K562 (cell line): ENCODE data around the gene LOC128125822.

ENCODE experiments used
- ATAC-seq: fragments of 200-7000 bp; cut with Tn5 transposase; 3 replicates; pipeline ENCODE4 v1.9.1; 2020; ENCODE audit warnings: moderate library complexity
- BruUV-seq: library from RNA; stranded (reverse); fragments of 400-500 nt; replicated peaks from 2 replicates; lab custom pipeline; 2021; lab: Mats Ljungman, UMichigan
- CTCF ChIA-PET: fragments of 300-600 bp; formaldehyde crosslinking; extraction: SDS; loops from one replicate; lab custom pipeline; 2021; ENCODE audit warnings: low intra/inter-chr PET ratio; lab: Yijun Ruan, JAX
- POLR2A ChIA-PET: fragments of 300-600, 350-650 bp; sonication (Branson Sonifier 250); formaldehyde crosslinking; extraction: SDS; loops from one replicate; lab custom pipeline; 2021; ENCODE audit warnings: antibody characterized with exemption, inconsistent platforms; lab: Yijun Ruan, JAX
- DNase-seq, 4 experiments: peaks; one replicate each; pipeline versions ENCODE4 v3.0.0 to v3.0.0-alpha.2; 2011 to 2018; ENCODE audit warnings: low spot score in 3 of 4, mixed read lengths in 3 of 4; ENCODE audit errors: extremely low read depth in 1 of 4
- FAIRE-seq: peaks from 2 replicates; lab custom pipeline; 2011; peaks lifted over from hg19 to GRCh38; lab: Jason Lieb, UNC
- H2AFZ ChIP-seq: 2 replicates; pipeline ENCODE4 v1.6.0; 2011; ENCODE audit warnings: low read depth, low read length, control low read depth, inconsistent platforms
- H3K27ac ChIP-seq: fragments of 200-600 bp; 3 replicates; pipeline ENCODE4 v1.8.0; 2011; ENCODE audit warnings: low read depth, mild to moderate bottlenecking, control low read depth, inconsistent platforms, low read length, moderate library complexity, mixed read lengths; ENCODE audit errors: extremely low read depth
- H3K27me3 ChIP-seq, 2 experiments: fragments of 300-600 bp in 1 of 2; 2 replicates in 1 of 2; 3 replicates in 1 of 2; pipeline versions ENCODE4 v1.6.0 to v1.8.0; 2011; ENCODE audit warnings: inconsistent platforms in 2 of 2, low read length in 2 of 2, mild to moderate bottlenecking in 1 of 2, mixed read lengths in 1 of 2, moderate library complexity in 1 of 2; ENCODE audit not compliant: control insufficient read depth in 2 of 2, insufficient read depth in 2 of 2
- H3K36me3 ChIP-seq: fragments of 300-600 bp; 3 replicates; pipeline ENCODE4 v1.8.0; 2011; ENCODE audit warnings: mild to moderate bottlenecking, low read length, inconsistent platforms; ENCODE audit not compliant: control insufficient read depth, insufficient read depth
- H3K4me1 ChIP-seq, 2 experiments: fragments of 200-600 bp in 1 of 2; replicated peaks in 1 of 2; 2 replicates in 1 of 2; 3 replicates in 1 of 2; pipeline versions ENCODE4 v1.5.1 to v1.8.0; 2011; ENCODE audit warnings: inconsistent platforms in 2 of 2, low read length in 2 of 2, mild to moderate bottlenecking in 1 of 2, mixed read lengths in 1 of 2, moderate library complexity in 1 of 2; ENCODE audit not compliant: control insufficient read depth in 2 of 2, insufficient read depth in 2 of 2
- H3K4me2 ChIP-seq: 2 replicates; pipeline ENCODE4 v1.6.1; 2011; ENCODE audit warnings: low read length, control low read depth, inconsistent platforms, mixed read lengths; ENCODE audit not compliant: insufficient read depth
- H3K4me3 ChIP-seq: fragments of 200-600 bp; sonication (generic), shearing (Covaris generic); 2 replicates; pipeline ENCODE4 v1.5.1; 2016; ENCODE audit warnings: control low read depth, inconsistent platforms
- H3K79me2 ChIP-seq: fragments of 200-600 bp; 3 replicates; pipeline ENCODE4 v1.8.0; 2011; ENCODE audit warnings: low read length, inconsistent platforms; ENCODE audit not compliant: control insufficient read depth, insufficient read depth
- H3K9ac ChIP-seq, 2 experiments: 2 replicates each; pipeline versions ENCODE4 v1.6.0 to v1.6.1; 2011; ENCODE audit warnings: low read depth in 2 of 2, low read length in 2 of 2, control low read depth in 1 of 2, inconsistent platforms in 1 of 2, mild to moderate bottlenecking in 1 of 2, mixed read lengths in 1 of 2; ENCODE audit not compliant: insufficient read depth in 1 of 2
- H3K9me1 ChIP-seq: one replicate; pipeline ENCODE4 v1.6.0; 2011; ENCODE audit warnings: inconsistent platforms, mild to moderate bottlenecking, low read length, moderate library complexity; ENCODE audit not compliant: control insufficient read depth, insufficient read depth
- H3K9me3 ChIP-seq: replicated peaks from 2 replicates; pipeline ENCODE4 v1.5.1; 2011; ENCODE audit warnings: low read depth, low read length, inconsistent platforms; ENCODE audit not compliant: control insufficient read depth, insufficient read depth
- H4K20me1 ChIP-seq: replicated peaks from 2 replicates; pipeline ENCODE4 v1.6.1; 2011; ENCODE audit warnings: low read length, inconsistent platforms, mixed read lengths; ENCODE audit not compliant: control insufficient read depth, insufficient read depth
- POLR2G ChIP-seq: fragments of 200-400 bp; formaldehyde crosslinking; IDR thresholded peaks from 2 replicates; pipeline ENCODE4 v1.6.1; 2017; ENCODE audit warnings: low read depth, mild to moderate bottlenecking, antibody characterized with exemption, low read length, moderate library complexity
- ZFP30 ChIP-seq: fragments of 250-450 bp; sonication (Bioruptor Pico); IDR thresholded peaks from 2 replicates; pipeline ENCODE4 v1.8.0; 2022; ENCODE audit warnings: moderate library complexity, mild to moderate bottlenecking, inconsistent platforms, borderline replicate concordance
- WGBS: fragments of 100-300 bp; shearing (Covaris generic); methylation state at CpG from one replicate; pipeline ENCODE4 v1.1.6; 2016; ENCODE audit warnings: low coverage, mixed read lengths; ENCODE audit not compliant: insufficient coverage; ENCODE audit errors: missing lambda C conversion rate; 5-methylcytosine and 5-hydroxymethylcytosine counted together
- in situ Hi-C: fragments of 300-500 bp; cut with MboI; formaldehyde crosslinking; loops from 4 replicates; pipeline ENCODE4 v1.15.0; 2018; ENCODE audit warnings: inconsistent platforms, mixed read lengths
- intact Hi-C: fragments of 100-400 bp; cut with micrococcal nuclease; formaldehyde crosslinking; loops from 2 replicates; pipeline ENCODE4 v1.14.2; 2022
- TF ChIP-seq, protein P1 (sequence below), 2 experiments: fragments of 450-650 bp in 1 of 2; IDR thresholded peaks; 2 replicates each; pipeline ENCODE4 v1.6.1; 2011 to 2017; ENCODE audit warnings: low read depth in 2 of 2, antibody characterized with exemption in 1 of 2, borderline replicate concordance in 1 of 2, low read length in 1 of 2, mild to moderate bottlenecking in 1 of 2, mixed read lengths in 1 of 2; ENCODE audit not compliant: control insufficient read depth in 1 of 2

The LOC128125822 gene

DNA sequence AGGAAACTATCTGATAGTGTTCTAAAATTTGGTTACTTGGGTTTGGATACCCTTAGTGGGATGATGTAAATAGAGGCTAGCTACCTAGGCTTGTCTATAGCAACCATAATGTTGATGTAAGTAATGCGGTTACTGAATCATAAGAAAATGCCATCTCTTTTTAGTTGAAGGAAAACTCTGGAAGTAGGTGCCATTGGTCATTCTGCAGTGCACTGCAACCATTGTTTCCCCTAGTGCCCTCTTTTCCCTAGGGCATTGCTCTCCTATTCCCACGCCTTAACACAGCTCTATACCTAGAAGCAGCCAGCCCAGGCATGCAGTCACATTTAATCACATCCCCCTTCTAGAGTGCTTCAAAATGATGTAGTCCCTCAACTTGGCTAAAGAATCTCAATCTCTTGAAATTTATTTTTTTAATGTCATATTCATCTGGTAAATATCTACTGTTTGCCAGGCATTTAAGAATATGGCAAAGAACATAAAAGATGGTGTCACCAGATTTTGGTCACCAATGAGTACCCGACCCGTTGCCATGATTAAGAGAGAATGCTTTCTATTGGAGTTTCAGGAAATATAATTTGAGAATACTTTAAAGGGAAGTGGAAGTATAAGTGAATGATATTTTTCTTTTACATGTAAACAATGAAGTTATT, 10.4 kb downstream of the LOC128125822 start:
- FAIRE-seq (no peak), ATAC-seq (peak; percentile 58)
- H2AFZ ChIP-seq: no peak overlapping the region
- CTCF ChIA-PET: no interaction called here
- no peak overlapping the region for H3K4me2 ChIP-seq
- no peaks in the 10 kb centered on the region for H3K4me1 ChIP-seq
- TF ChIP-seq, protein P1, sequence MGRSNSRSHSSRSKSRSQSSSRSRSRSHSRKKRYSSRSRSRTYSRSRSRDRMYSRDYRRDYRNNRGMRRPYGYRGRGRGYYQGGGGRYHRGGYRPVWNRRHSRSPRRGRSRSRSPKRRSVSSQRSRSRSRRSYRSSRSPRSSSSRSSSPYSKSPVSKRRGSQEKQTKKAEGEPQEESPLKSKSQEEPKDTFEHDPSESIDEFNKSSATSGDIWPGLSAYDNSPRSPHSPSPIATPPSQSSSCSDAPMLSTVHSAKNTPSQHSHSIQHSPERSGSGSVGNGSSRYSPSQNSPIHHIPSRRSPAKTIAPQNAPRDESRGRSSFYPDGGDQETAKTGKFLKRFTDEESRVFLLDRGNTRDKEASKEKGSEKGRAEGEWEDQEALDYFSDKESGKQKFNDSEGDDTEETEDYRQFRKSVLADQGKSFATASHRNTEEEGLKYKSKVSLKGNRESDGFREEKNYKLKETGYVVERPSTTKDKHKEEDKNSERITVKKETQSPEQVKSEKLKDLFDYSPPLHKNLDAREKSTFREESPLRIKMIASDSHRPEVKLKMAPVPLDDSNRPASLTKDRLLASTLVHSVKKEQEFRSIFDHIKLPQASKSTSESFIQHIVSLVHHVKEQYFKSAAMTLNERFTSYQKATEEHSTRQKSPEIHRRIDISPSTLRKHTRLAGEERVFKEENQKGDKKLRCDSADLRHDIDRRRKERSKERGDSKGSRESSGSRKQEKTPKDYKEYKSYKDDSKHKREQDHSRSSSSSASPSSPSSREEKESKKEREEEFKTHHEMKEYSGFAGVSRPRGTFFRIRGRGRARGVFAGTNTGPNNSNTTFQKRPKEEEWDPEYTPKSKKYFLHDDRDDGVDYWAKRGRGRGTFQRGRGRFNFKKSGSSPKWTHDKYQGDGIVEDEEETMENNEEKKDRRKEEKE (IDR thresholded peaks at IDR 0.05; ENCODE audit: borderline replicate concordance in 1 of 2, control insufficient read depth in 1 of 2, low read depth in 2 of 2, low read length in 1 of 2): 0 out of 4 replicates have a peak, but pooled peaks of 1 of the 2 experiments have one; percentile 10
- no peak for TF ChIP-seq ZFP30 (CRISPR knock-in tag)
- peak; percentile 37; the same call in 1 of the 2 replicates for TF ChIP-seq POLR2G
- TF ChIP-seq, all 486 proteins: peak for 2
- no peaks in the 10 kb centered on the region for H4K20me1 ChIP-seq
- intact Hi-C loops: no loop called here
- DNase-seq: no peak
- peaks cover 44% of the 10 kb centered on the region for H3K36me3 ChIP-seq
- 80% methylated on average over 4 of the region's 4 CpGs for WGBS
- in situ Hi-C loops: no loop called here
- no peak overlapping the region for H3K9ac ChIP-seq
- H3K9me1 ChIP-seq: no peaks in the 10 kb centered on the region
- no peaks in the 10 kb centered on the region for H3K79me2 ChIP-seq
- H3K27ac ChIP-seq: no peak overlapping the region
- no peaks in the 10 kb centered on the region for H3K27me3 ChIP-seq
- POLR2A ChIA-PET: interaction anchor here (2.3 kb wide), 1 partner anchor 16 kb away, joined by 14 read pairs; no protein-coding TSS in a partner anchor
- H3K4me3 ChIP-seq: no peak overlapping the region
- no peaks in the 10 kb centered on the region for H3K9me3 ChIP-seq
- no TSS peak for BruUV-seq
